Measurements from ENCODE around the gene HSF5.
"Not testable (repeated sequence)": the region's sequence is repeated elsewhere in the genome, so short reads cannot be mapped to it uniquely, and the experiment has no call there.

HSF5 gene

DNA sequence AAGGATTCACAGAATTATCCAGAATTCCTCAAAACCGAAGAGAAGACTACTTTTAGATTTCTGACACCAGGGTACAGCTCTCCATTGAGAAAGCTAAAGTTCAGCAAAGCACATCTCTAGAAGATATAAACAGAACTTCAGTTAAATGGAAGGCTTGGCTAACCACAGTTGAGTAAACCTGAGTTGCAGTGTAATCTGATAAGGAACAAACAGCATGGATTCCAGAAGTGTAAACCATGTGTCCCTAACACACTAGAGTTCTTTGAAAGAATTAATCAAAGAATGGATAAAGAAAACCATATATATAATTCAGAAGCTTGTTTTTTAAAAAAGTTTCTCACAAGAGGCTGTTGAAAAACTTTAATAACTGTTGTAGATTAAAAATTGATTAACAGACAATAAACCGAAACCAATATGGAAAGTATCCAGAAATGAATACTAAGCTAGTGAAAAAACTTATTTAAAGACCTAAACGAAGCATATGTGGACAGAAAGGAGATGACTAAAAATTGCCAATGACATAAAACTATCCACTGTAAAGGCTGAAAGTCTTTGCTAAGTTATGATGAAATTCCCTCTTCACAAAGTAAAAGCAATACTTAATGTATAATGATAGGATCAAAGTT lies 75.1 kb downstream of the HSF5 start:
- DNase-seq (ENCODE audit: low read depth), result no peak

DNA sequence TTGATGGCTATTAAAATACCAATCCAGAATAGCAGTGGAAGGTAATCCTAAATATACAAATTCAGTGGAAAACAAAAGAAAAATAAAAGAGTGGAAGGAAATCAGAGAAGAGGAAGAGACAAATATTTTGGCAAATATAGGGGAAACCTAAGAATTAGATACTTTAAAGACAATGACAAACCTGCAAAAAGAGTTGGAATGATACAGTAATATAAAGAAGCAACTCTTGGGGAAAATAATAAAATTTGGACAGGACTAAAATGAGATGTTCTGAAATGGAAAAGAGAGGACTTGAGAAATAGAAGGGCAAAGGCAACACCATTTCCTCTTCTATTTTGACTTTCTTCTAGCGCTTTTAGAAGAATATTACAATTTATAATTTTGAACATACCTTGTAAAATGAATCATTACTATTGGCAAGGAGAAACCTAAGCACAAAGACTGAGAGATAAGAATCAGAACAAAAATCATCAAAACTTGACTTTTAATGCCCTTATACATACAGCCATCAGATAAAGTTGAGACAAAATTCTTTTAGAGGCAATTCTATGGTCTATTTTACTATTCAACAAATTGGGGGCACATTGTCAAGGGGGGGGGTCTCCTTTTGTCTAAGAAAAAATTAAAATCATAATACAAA lies 76.0 kb downstream of the HSF5 start:
- no peak for DNase-seq (ENCODE audit: low read depth)

DNA sequence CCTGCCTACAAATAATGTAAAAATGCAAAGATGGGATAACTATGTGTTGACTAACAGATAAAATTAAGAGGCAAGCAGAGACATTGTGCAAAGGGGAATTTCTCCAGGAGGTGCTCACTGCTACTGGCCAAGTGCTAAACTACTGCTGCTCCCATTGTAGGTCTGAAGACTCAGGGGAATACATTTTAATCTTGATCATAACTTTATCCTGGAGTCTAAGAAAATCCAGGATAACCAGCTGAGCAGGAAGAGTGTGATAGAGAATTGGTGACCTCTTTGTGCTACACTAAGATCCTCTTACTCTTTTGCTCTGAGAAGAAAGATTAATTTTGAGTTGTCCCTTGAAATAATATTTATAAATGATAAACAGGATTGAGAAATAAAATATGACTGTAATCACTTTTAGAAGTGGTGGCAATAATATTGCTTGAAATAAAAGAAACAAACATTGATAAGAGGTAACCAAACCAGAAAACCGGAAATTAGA lies 76.8 kb downstream of the HSF5 start:
- no peak for DNase-seq (ENCODE audit: low read depth)

DNA sequence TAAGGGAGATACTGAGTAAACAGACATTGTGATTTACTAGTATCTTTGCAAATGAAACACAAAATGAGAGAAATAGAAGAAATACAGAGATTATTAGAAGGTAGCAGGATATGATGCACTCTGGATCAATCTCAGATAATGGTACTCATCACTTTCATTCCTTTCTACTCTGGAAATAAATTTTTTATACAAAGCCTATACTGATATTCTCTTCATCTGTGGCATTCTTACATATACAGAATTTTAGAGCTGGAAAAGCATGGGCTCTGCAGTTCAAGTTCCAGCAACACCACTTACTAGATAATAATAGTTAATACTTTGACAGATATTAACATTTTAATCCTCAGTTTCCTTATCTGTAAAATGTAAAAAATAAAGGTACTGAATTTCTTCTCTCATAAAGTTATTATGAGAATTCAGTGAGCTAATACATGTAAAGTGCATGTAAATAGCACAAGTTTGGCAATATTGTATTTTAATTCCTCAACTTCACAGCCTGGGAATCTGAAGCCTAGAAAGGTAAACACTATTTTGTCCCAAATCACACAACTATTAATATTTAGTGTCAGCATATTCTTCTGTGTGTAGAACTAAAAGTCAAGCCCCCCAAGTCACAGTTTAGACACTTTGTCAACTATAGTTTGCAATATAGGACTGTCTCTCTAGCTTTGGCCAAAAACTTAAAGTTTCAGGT lies 77.3 kb downstream of the HSF5 start:
- DNase-seq (ENCODE audit: low read depth), result no peak

DNA sequence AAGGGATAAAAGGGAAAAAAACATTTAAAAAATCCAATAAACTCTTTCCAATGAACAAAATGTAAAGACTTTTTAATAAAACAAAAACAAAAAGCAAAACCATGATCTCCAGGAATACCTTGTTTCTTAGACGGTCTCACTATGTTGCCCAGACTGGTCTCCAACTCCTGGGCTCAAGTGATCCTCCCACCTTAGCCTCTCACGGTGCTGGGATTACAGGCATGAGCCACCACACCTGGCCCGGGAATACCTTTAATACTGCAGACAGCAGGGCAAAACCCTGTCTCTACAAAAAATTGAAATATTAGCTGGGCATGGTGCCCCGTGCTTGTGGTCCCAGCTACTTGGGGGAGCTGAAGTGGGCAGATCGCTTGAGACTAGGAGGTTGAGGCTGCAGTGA lies 78.8 kb downstream of the HSF5 start:
- DNase-seq (ENCODE audit: low read depth), result no peak

DNA sequence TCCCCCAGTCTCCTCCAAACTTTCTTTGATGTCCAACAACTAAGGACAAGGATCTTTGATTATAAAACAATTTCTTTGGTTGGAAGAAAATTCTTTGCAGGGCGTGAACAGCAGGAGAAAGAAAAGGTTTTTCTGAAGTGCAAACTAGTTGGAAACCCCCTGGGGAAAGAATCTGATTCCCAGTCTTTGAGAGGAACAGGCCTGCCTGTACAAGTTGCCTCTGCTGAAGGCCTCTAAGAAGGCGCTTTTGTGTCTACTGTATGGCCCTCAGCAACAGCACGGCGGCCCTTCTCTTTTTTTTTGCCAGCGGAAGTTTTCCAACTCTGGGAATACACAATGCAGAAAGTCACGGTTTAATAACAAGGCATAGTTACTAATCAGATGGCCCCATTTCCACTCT lies 84.9 kb downstream of the HSF5 start:
- no peak for DNase-seq (ENCODE audit: low read depth)

DNA sequence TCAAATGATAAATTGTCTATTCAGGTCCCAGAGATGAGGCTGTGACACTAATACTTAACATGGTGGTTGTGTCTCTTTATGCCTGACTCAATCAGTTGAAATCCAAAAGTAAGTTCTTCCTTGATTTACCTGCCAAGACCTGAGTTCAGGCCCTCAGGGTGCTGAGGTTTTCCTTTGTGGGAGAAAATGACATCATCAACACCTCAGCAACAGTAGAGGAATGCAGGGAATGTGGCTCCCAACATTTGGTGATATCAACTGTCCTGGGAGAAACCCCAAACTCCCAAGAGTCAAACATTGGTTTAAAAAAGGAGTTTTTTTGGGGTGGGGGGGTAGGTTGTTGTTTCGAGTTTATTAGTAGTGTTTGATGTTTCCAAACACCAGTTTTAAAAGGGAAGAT lies 85.5 kb downstream of the HSF5 start:
- peak; percentile 37 for DNase-seq (ENCODE audit: low read depth)

DNA sequence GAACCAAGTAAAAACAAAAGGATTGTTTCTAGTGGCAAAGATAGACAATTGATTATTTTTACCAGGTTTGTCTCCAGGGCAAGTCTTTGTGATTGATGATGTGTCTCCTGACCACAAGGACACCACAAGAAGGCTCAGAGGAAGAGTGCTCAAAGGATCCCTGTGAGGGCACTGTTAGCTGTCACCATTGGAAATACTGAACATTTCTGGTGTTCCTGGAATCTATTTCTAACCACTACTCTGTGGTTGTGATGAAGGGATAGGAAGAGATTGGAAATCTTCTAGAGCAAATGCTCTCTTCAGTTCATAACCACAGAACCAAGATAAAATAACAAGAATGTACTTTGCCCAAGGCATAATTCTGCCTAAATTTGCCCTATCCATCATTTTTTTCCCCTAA lies 86.2 kb downstream of the HSF5 start:
- peak; percentile 8 for DNase-seq (ENCODE audit: low read depth)

DNA sequence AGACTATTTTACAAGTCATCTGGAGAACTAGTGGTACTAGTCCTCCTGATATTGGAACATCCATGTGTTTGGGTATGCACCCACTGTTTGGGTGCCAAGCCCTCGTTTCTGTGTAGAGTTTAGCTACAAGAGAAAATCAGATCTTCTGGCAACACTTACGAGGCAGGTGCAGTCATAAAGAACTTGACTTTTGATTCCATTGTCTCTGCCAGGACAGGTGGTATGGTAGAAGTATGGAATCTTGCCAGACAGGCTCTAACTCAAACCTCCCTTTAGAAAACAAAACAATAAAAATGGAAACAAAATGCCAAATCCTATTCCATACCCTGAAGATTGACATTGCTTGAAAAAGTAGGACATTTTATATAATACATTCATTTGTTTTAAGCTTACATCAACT lies 86.9 kb downstream of the HSF5 start:
- no peak for DNase-seq (ENCODE audit: low read depth)

DNA sequence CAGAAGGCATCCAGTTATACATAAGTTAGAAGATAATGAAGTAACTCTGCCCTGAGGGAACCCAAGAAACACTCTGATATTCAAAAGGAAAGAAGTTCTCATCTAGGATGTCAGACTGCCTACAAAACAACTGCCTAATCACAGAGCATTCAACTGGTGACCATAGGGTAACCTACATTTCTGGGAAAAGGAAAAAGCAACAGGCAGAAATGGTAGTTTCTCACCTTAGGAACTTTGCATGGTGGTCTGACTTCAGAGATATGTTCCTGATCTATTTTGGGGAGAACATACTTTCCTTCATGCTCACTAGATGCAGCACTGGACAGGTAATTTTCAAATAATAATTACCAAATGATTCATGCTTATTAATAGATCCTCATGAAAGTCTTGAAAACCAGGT lies 87.4 kb downstream of the HSF5 start:
- no peak for DNase-seq (ENCODE audit: low read depth)

DNA sequence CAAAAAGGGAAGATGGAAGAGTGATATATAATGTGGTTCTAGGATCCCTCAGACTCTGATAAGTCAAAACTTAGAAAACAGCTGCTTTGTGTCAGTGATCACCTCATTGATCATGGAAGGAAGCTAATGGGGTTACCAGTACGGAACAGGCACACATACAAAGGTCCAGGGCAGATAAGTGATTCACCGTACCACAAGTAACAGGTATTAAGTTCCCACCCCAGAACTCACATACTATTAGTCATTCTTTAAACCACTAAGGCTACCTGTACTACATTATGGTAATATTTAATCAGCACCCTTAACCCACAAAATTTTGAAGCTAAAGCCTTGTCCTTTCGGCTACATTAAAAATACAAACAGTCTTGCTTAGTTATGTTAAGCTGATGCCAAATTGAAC lies 88.2 kb downstream of the HSF5 start:
- no peak for DNase-seq (ENCODE audit: low read depth)

DNA sequence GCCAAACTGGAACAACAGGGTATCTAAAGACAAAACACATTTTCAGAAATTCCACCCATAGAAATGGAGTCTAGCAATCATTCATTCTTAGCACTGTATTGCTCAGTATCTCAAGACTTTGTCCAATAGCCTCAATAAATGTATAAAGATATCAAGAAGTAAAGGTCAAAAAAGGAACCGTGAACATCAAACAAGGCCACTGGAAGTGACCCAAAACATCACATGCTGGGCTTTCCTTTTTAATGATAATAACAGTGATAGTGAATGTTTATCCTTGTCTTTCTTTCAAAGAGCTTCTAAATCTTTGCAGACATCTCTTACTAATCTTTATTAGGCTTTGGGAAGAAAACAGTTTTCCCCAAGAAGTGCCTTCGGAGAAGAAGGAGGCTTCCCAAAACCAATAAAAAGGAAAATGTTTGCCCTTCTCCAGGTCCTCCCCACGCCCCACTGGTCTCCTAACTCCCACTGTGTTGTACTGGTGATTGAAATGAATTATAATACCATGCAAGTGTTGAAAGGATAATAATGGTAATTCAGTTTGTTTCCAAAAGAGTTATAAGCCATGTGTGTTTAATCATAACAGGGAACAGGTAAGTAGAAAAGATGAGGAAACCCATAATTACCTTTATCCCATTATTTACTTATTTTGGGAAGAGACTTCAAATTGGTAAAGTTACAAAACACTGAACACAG lies 89.5 kb downstream of the HSF5 start:
- DNase-seq (ENCODE audit: low read depth), result no peak

DNA sequence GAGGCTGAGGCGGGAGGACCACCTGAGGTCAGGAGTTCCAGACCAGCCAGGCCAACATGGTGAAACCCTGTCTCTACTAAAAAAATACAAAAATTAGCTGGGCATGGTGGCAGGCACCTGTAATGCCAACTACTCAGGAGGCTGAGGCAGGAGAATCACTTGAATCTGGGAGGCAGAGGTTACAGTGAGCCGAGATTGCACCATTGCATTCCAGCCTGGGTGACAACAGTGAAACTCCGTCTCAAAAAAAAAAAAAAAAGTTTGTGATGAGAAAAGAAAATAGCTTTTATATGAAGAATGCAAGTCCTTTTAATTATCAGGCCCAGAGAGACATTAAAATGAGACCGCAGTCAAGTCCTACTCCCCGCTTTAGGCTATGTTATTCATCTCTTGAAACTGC lies 90.8 kb downstream of the HSF5 start:
- DNase-seq (ENCODE audit: low read depth), result not testable (repeated sequence)

DNA sequence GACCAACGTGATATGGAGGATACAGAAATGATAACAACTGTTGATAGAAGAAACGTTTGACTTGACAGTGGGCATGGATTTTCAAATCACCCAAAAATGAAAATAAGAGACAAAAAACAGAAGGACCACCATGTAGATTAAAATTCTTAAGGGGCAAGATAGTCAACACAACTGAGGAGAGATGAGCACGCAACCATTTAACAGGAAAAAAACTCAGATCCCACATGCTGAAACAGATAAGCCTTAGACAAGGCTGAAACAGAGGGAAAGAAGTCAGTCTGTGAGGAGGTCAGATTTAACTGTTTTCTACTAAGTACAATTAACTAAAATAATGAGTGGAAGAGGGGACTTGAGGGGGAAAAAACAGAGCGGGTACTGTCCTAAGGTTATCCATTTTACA lies 92.0 kb downstream of the HSF5 start:
- no peak for DNase-seq (ENCODE audit: low read depth)

DNA sequence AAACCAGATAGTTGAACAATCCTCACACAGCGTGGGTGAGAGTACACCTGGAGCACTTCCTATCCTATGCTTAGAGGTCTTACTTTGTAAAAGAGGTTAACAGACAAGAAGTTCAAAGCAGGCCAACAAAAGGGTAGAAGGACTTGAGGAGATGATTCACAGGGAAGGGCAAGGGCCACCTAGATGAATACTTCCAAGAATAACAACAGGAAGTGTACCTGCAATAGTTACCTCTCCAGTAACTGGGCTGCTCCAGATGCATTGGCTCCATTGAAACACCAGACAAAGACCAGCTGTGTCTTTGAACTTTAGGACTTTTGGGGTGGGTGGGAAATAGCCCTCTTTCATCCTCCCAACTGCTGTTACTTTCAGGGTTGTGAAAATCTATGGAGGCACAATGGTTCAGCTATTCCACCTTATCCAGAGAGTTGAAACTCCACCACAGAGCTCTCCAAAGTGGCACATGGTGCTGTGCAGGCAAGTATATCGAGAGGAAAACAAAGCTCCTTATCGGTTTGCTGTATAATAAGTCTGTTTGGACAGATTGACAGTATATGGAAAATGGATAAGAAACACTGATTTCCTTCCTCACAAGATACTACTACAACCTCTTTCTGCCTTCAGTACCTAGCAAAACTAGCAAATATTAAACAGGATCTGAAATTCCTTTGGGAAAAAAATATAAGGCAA lies 93.5 kb downstream of the HSF5 start:
- no peak for DNase-seq (ENCODE audit: low read depth)

DNA sequence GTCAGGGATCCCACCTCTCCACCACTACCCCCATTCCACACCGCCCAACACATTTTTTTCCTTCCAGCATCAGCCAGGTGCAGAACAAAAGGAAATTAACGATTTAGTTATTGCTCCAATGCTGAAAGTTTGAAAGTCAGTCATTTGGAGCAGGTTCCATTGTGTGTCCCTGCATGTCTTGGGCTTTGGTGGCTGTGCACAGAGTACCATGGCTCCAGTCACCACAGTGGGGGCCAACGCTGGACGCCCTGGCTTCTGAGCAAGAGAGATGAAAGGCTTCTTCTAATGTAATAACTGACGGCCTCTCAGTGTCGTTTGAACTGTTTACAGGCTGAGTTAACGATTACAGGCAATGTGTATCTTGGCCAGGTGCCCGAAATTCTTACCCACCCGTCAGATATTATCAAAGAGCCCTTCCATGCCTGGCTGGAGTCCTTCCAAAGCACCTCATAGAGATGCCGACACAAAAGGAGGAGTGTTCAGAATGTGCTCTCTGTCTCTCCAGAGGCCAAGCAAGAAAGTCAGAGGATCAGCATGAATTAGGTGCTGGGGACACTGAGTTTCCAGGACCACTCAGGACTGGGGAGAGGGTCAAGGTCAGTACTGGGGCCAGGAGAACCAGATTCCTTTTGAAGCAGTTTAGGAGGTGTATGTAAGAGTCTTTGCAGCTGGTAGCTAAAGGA lies 96.8 kb downstream of the HSF5 start:
- no peak for DNase-seq (ENCODE audit: low read depth)

DNA sequence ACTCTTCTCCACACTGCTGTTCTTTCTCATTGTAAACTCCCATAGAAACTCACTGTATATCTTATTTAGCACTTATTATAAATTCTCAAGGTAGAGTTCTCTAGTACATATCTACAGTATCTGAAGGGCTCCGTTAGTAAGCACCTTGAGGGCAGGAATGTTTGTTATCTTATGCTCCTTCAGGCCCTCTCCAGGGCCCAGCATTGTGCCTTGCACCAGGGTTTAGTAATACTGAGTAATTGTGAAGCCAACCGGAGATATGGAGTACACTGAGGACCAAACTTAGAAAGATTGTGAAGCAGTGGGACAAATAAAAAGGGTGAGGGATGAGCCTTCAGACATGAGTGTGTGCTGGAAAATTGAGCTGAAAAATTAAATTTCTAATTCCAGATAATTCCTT lies 97.3 kb downstream of the HSF5 start:
- no peak for DNase-seq (ENCODE audit: low read depth)

DNA sequence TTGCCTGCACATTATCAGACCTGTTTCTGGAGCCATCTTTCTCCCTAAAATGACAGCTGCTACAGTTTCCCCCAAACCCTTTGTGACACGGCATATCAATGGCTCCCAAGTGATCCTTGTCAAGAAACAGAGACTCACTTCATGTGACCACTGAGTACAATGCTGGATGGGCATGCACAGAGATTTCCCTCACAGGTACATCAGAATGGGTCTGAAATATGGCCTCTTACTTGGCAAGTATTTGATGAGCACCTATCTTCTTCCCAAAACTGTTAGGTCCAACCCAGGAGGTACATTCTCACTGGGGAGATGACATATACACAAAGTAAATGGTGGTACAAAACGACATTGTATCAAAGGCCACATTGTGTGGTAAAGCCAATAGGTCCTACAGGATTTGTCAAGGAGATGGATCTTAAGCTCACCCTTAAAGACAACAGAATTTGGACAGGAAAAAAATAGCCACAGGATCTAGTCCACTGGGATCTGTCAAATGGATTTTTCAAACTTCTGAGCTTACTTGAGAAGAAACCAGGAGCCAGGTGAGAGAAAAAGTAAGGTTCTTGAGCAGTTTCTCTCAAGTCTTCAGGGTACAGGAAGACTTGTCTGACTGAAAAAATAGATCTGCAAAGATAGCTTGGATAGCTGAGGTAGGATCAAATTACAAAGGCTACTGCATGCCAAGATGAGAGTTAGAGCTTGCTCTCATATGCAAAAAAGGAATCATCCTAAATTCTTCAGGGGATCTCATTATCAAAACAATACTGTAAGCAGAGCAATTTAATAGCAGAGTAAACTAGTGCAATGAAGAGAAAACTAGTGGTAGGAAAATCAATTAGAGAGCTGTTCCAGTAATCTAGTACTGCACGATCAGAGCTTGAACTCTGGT lies 99.7 kb downstream of the HSF5 start:
- DNase-seq (ENCODE audit: low read depth), result no peak

DNA sequence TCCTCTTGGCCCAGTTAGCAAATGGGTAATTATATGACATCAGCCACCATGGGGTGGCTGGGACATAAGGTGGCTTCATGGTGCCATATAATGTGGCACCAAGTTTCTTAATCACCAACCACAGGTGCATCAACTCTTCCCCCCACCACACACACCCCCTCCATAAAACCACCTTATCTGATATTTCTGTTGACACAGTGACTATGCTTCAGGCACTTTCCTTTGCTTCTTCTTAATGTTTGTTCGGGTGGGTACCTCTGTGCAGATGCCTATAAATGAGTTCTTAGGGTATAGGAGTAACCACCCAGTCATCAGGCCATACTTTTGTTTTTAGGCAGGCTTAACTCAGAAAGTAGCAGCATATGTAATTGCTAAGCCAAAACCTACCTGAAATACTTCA lies 100.4 kb downstream of the HSF5 start:
- DNase-seq (ENCODE audit: low read depth), result no peak

DNA sequence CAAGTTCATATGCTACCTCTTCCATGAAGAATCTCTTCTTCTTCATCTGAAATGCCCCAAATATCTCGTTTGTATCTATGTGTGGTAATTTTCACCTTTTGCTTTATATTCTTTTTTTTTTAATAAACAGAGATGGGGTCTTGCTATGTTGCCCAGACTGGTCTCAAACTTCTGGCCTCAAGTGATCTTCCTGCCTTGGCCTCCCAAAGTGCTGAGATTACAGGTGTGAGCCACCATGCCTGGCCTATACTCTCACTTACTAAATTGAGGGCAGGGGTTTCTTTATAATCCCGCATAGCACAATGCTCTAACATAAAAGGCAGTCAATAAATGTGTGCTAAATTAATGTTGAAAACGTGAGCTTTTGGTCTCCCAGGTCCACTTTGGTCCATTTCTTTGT lies 101.5 kb downstream of the HSF5 start:
- no peak for DNase-seq (ENCODE audit: low read depth)
